Hematopoietic multipotent progenitor cell treated with erythropoietin and hydrocortisone succinate and interleukin-3 and kit ligand, for 15 days (in vitro differentiated cells): ENCODE data around the gene NOS3.

Experiments
- DNase-seq: peaks from one replicate; pipeline ENCODE4 v3.0.0-alpha.2; 2015; ENCODE audit warnings: low spot score

Gene NOS3

DNA sequence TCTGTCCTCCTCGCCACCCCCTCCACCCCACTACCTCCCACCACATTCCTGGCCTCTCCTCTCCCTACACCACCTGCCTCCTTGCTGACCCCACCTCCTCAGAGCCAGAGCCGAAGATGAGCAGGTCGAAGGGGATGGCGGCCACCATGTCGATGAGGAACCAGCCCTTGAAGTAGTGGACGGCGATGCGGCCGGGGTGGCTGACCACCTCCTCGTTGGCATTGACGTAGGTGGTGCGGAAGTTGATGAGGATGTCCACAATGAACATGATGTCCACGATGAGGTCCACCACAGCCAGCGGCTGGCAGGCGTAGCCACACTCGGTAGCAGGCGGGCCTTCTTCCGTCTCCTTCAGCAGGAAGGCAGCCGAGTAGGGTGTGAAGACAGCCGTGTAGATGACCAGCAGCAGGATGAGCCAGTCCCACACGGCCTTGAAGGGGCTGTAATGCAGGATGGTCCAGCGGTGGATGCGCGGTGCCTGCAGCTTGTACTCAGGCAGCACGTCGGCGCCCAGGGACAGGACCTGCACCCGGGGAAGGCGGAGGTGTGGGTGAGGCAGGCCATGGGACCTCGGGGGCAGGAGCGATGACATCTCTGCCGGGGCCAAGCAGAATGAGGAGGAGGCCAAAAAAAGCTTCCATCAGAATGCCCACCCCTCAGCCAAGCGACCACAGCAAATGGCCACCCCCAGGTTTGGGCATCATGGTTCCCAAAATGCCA, 38.3 kb upstream of the NOS3 start:
- DNase-seq = no peak

DNA sequence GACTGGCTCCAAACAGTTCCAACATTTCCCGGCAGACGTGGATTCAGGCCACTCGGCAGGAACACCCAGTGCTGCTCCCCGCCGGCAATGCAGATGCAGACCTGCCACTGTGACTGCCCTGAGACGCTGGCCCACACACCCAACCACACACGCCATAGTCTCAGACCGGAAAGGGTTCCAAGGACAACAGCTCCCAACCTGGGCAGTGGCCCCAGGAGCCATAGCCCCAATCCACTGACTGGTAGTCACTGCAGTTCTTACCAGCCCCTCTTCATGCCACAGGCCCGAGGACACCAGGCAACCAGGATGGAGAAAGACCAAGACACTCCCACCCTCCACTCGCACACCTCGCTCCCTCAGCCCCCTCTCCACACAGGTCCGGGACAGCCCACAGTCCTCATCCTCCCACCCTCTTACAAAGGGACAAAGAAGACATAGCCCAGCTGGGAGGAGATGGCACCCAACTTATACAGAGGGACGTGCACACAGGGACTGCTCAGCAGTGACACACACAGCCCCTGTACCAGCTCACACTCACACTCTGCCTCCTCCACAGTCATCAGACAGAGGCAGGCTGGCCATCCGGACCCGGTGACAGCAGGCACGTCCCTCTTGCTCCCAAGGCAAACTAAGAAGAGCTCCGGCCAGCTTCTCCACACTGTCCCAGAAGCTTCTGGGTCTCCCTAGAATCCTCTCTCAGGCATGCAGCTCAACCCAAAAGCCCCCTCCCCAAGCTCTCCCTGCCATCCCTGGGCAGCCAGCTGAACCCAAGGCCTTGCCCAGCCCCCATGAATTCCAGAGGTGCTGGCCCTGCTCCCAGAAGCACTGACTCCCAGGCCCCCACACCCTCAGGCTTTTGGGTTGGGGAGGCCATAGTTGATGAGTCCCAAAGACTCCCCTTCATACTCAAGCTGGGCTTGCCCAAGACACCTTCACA, 37.5 kb upstream of the NOS3 start:
- no peak for DNase-seq

GRCh38 chr7:150954201-150954985, 36.4 kb upstream of the NOS3 start:
- DNase-seq = no peak

- DNase-seq = no peak
These were observed 35.8 kb upstream of the NOS3 start for GRCh38 chr7:150954986-150955518.

- peak; percentile 88 for DNase-seq
These were observed 35.1 kb upstream of the NOS3 start for GRCh38 chr7:150955519-150956394.

- DNase-seq = no peak
These were observed 34.3 kb upstream of the NOS3 start for GRCh38 chr7:150956395-150957132.

DNA sequence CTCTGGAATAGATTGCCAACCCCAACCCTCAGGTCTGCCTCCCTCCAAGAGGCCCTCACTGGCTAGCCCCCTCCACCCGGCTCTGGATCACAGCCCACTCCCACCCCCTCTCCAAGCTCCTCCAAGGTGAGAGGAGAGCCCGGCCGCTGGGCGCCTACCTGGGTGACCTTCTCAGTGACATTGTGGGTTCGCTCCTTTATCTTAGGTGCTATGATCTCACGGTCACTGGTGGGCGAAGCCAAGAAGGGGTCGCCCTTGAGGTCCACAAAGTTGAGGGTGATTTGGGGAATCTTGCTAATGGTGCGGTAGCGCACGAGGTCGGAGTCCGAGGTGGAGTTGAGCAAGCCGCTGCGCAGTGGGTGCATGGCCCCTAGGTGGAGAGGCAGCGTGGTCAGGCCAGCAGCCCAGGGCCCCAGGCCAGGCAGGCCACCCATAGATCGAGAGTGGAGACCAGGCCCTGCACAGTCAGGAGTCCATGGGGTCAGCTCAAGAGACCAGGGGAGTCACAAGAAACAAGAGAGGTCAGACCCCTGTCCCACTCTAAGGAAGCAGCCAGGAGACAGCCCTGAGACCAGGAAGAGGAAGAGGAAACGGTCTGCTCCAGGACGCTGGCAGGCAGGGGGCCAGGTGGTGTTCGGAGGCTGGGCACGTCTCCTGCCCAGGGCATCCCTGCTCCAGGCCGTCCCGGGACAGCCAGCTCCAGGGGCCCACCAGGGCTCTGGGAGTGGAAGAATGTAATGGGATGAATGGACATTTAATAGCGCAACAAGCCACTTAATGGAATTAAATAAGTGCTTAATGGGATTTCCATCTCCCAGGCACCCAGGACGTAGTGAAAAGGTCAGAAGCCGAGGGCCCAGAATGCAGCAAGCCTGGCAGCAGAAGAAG, 33.4 kb upstream of the NOS3 start:
- DNase-seq = no peak

- no peak for DNase-seq
These were observed 32.7 kb upstream of the NOS3 start for GRCh38 chr7:150958062-150958552.

GRCh38 chr7:150958597-150958996, 32.2 kb upstream of the NOS3 start:
- DNase-seq = peak; percentile 55

DNA sequence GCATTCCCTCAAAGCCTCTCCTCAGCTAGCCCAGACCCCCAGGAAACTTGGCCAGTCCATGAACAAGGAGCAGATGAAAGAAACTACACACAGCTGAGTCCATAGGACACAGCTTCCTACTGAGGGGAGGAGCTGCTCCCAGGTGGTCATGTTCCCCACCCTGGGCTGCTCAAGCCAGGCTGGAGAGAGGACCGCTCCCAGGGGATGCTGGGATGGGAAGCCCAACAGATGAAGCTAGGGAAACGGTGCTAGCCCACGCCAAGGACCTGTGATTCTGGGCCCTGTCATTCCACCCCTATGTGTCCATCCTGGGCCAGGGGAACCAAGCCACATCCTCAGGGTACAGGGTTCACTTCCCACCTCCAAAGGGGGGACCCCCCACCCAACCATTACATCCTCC, 31.7 kb upstream of the NOS3 start:
- DNase-seq = no peak

DNA sequence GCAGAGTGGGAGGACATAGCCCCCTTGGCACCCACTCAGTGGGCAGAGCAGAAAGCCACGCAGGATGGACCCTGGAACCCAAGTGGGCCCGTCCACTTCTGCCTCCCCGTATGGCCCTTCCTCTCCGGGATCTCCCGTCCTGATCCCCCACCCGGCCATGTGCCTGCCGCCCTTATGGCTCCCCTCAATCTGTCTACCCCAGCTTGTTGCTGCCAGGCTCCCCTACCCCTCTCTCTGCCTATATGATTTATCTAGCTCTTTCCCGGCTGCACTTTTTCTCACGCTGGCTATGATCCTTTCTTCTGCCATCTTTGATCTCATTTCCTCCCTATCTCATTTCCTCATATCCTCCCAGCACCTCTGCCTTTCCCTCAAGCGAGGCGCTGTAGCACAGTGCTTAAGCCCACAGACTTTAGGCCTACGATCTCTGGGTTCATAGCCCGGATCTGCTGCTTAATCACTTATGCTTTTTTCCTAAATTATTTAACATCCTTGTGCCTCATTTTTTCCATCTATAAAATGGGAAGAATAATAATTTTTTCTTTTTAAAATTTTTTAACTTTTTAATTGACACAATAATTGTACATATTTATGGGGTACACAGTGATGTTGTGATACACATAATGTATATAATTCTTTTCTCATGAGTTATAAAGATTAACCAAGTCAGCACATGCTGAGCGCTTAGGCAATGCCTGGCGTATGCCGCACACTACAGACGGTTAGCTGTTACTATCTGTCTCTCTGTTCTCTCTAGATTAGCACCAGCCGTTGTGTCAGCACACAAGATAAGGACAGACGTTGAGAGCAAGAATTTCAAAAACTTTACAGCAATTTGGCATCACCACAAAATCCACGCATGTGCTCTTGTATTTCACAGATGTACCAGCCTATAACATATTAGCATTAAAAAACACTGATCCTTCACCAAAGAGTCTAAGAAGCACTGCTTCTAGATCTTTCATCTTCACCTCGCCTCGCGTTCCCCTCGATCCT, 30.8 kb upstream of the NOS3 start:
- peak; percentile 91 for DNase-seq

DNA sequence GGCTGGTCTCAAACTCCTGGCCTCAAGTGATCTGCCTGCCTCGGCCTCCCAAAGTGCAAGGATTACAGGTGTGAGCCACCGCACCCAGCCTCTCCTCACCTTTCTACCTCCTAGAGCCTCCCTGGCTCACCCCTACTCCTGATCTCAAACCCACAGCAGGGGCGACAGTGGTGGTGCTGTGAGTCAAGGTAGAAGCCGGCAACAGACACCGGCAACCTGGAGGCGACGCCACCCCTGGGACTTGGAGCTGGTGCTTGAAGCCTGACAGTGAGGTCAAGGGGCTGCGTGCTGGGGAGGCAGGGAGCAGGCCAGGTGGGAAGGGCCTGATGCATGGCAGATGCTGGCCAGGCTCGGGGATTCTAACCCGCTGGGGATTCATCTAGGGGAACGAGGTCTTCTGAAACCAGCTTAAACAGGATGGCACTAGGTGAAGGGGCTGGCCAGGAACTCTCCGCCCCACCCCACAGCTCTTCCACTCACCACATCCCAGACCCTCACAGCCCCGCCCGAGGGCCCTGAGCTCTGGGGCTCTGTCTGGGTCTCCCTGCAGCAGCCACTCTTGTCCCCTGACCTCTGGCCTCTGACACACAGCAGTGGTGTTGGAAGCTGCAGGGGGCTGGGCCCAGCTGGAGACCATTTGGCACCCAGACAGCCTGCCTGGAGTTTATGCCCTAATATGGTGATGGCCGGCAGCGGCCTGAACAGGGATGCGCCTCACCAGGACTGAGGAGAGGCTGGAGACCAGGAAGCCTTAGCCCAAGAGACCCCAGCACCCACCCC, 29.1 kb upstream of the NOS3 start:
- DNase-seq = no peak

DNA sequence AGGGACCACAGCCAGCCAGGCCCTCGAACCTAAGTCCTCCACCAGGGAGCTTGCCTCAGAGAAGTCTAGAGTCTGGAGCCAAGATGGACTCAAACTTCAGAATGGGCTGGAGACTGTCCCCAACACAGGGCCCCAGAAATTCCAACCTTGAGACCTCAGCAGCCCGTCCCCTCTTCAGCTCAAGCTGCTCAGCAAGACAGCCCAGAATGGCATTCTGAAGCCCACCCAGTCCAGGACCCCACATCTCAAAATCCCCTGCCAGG, 28.6 kb upstream of the NOS3 start:
- no peak for DNase-seq

GRCh38 chr7:150962553-150963399, 28.0 kb upstream of the NOS3 start:
- DNase-seq = peak; percentile 74

GRCh38 chr7:150963707-150964559, 26.9 kb upstream of the NOS3 start:
- no peak for DNase-seq
